Pancreas (tissue), 10 donors: Measurements from ENCODE around the gene CLNK. TPM values are rescaled to one million over a fixed set of nuclear protein-coding genes. Genes with fewer than 3 reads are reported as not detected.
"Not testable (repeated sequence)": the region's sequence is repeated elsewhere in the genome, so short reads cannot be mapped to it uniquely, and the experiment has no call there.

ENCODE experiments used
- ATAC-seq, 4 donors: fragments of 200-7000 bp; cut with Tn5 transposase; one replicate each; pipeline versions ENCODE4 v1.8.0 to v1.9.1; 2020; ENCODE audit warnings: mild to moderate bottlenecking in 4 of 4, moderate library complexity in 4 of 4
- DNase-seq, 6 donors: peaks; one replicate each; pipeline ENCODE4 v3.0.0-alpha.2; 2020
- FAIRE-seq: peaks from 2 replicates; lab custom pipeline; 2012; peaks lifted over from hg19 to GRCh38; lab: Jason Lieb, UNC
- H3K27ac ChIP-seq, 4 donors: fragments of 200-600 bp; sonication (generic); 1 replicate in 3 of 4; 2 replicates in 1 of 4; pipeline versions ENCODE4 v1.5.0 to v1.8.0; 2020
- H3K27me3 ChIP-seq, 4 donors: fragments of 200-600 bp; one replicate each; pipeline ENCODE4 v1.8.0; 2021
- H3K36me3 ChIP-seq, 3 donors: fragments of 200-600 bp; sonication (generic) in 1 of 3; one replicate each; pipeline versions ENCODE4 v1.5.0 to v1.8.0; 2020 to 2021
- H3K4me1 ChIP-seq, 3 donors: fragments of 200-600 bp; one replicate each; pipeline ENCODE4 v1.8.0; 2021
- H3K4me3 ChIP-seq, 4 donors: fragments of 200-600 bp; sonication (generic) in 2 of 4; one replicate each; pipeline versions ENCODE4 v1.5.0 to v1.8.0; 2020 to 2021
- H3K9me3 ChIP-seq, 4 donors: fragments of 200-600 bp; one replicate each; pipeline ENCODE4 v1.8.0; 2021
- WGBS, 2 donors: extraction: QIAGEN DNeasy Blood & Tissue Kit; methylation state at CpG; one replicate each; pipeline ENCODE4 v1.1.7; 2013; 5-methylcytosine and 5-hydroxymethylcytosine counted together
- intact Hi-C, 3 donors: fragments of 100-400 bp; cut with DNase I; formaldehyde crosslinking; loops; one replicate each; pipeline versions ENCODE4 v1.11.1 to v1.14.2; 2022
- polyA plus RNA-seq, 2 donors: library from polyadenylated mRNA; stranded (reverse); fragments of 200-250 nt; gene quantifications; one replicate each; pipeline ENCODE4 v1.2.3, GENCODE V29; 2013
- total RNA-seq, 6 donors: library from RNA; stranded (reverse); fragmentation: NEBNext Ultra II Directional in 4 of 6; extraction: Animal tissue kit (Norgen Biotek cat#: 25700) in 4 of 6; gene quantifications; one replicate each; pipeline versions ENCODE4 v1.2.1 to v1.2.4, GENCODE V29; 2021 to 2023
- TF ChIP-seq, protein P1 (sequence below), 4 donors: fragments of 200-600 bp; sonication (generic) in 3 of 4; IDR thresholded peaks; one replicate each; pipeline versions ENCODE4 v1.5.0 to v1.8.0; 2021; ENCODE audit warnings: antibody characterized with exemption in 4 of 4
- donor health status: healthy with polysubstance abuse.
- donor health status: DM: no; HTN: no; CAD: no; lungs with moderate emphysema.
- donor health status: DM: no; HTN: no; CAD: no.
- donor health status: control.
- donor health status: control.
- donor health status: Bipolar disorder and iron deficiency.
- donor health status: DM: yes; HTN: yes; CAD: no.
- donor health status: DM: no; HTN: no; CAD: no.
- donor health status: DM: no; HTN: no; CAD: no.
- donor health status: DM: yes; HTN: yes; CAD: no.

The CLNK gene
- total and polyA plus RNA-seq, 8 donors = 0.02 to 0.19 (median 0.09) TPM; not detected in 2

DNA sequence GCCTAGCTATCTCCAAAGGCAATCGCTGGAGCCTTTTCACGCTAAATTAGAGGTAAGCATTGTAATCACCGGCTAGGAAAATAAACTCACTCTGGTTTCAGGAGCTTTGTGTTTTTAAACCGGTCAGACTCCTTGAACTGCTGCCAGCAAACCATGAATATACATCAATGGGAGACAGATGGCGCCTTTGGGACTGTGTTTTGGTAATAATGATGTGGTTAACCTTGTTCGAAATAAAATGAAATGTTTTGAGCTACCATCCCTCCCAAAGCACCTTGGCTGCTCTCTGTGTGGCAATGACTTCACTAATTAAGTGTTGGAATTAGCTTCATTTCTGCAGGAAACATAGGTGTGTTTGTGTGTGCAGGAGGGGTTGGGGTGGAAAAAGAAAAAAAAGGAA lies 65.3 kb downstream of the CLNK start:
- no peak for FAIRE-seq
- 12 to 15% methylated on average over 6 of the region's 6 CpGs for WGBS, 2 donors
- ATAC-seq = peak in 3 of 4 donors; percentile 24 to 41 (median 34)
- no peak overlapping the region for H3K4me3 ChIP-seq
- H3K4me1 ChIP-seq = no peaks in the 10 kb centered on the region
- no peak overlapping the region for H3K27ac ChIP-seq
- no peaks in the 10 kb centered on the region for H3K36me3 ChIP-seq
- no peaks in the 10 kb centered on the region for H3K27me3 ChIP-seq
- peak in 1 of 6 donors; percentile 21 for DNase-seq
- no peaks in the 10 kb centered on the region for H3K9me3 ChIP-seq
- intact Hi-C loops = no loop called here
- TF ChIP-seq, protein P1, sequence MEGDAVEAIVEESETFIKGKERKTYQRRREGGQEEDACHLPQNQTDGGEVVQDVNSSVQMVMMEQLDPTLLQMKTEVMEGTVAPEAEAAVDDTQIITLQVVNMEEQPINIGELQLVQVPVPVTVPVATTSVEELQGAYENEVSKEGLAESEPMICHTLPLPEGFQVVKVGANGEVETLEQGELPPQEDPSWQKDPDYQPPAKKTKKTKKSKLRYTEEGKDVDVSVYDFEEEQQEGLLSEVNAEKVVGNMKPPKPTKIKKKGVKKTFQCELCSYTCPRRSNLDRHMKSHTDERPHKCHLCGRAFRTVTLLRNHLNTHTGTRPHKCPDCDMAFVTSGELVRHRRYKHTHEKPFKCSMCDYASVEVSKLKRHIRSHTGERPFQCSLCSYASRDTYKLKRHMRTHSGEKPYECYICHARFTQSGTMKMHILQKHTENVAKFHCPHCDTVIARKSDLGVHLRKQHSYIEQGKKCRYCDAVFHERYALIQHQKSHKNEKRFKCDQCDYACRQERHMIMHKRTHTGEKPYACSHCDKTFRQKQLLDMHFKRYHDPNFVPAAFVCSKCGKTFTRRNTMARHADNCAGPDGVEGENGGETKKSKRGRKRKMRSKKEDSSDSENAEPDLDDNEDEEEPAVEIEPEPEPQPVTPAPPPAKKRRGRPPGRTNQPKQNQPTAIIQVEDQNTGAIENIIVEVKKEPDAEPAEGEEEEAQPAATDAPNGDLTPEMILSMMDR (IDR thresholded peaks at IDR 0.05) = no peak

- H3K27me3 ChIP-seq, H3K36me3 ChIP-seq, ATAC-seq, H3K27ac ChIP-seq, intact Hi-C loops, H3K4me3 ChIP-seq, H3K9me3 ChIP-seq, DNase-seq, FAIRE-seq, H3K4me1 ChIP-seq: not testable (repeated sequence)
- 73 to 82% methylated on average over 8 of the region's 8 CpGs for WGBS, 2 donors
These were observed 69.6 kb downstream of the CLNK start for GRCh38 chr4:10614926-10615325.

DNA sequence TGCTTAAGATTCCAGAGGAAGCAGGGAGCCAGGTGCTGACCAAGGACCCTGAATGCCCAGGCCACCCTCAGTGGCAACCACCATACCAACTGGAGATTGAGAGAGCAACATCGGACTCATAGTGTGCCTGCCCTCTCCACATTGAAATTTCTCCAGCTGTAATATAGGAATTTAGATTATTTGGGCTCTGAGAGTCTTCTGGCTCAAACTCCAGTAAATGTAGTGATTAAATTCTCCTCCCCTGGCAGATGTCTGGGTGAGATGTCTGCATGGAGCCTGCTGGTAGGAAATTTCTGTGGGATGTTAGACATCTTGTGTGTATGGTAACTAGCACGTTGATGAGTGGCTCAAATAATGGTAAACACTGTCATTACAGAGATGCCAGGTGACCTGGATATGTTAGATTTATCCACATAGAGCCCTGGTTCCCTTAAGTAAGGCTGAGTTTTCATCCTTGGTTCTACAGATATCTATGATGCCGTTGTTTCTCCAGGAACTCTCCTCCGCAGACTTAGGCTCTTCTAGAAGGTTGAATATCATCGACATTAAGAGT lies 70.6 kb downstream of the CLNK start:
- H3K4me3 ChIP-seq = no peak overlapping the region
- ATAC-seq (no peak), FAIRE-seq (no peak), DNase-seq (no peak)
- H3K27me3 ChIP-seq = no peaks in the 10 kb centered on the region
- WGBS, 2 donors = 58 to 64% methylated on average over 5 of the region's 5 CpGs
- no peaks in the 10 kb centered on the region for H3K9me3 ChIP-seq
- no peak overlapping the region for H3K27ac ChIP-seq
- H3K36me3 ChIP-seq = no peaks in the 10 kb centered on the region
- TF ChIP-seq, protein P1 (IDR thresholded peaks at IDR 0.05) = no peak
- intact Hi-C loops = no loop called here
- H3K4me1 ChIP-seq = no peaks in the 10 kb centered on the region

- 67 to 82% methylated on average over 2 of the region's 2 CpGs for WGBS, 2 donors
- intact Hi-C loops = no loop called here
- Histone ChIP-seq H3K9me3 (no peaks in the 10 kb centered on the region), H3K27me3 (no peaks in the 10 kb centered on the region), H3K4me3 (no peak overlapping the region), H3K4me1 (no peaks in the 10 kb centered on the region), H3K27ac (no peak overlapping the region), H3K36me3 (no peaks in the 10 kb centered on the region)
- DNase-seq = no peak
- no peak for FAIRE-seq
- ATAC-seq = no peak
- TF ChIP-seq, protein P1 (IDR thresholded peaks at IDR 0.05) = no peak
These were observed 72.1 kb downstream of the CLNK start for GRCh38 chr4:10612476-10612875.

DNA sequence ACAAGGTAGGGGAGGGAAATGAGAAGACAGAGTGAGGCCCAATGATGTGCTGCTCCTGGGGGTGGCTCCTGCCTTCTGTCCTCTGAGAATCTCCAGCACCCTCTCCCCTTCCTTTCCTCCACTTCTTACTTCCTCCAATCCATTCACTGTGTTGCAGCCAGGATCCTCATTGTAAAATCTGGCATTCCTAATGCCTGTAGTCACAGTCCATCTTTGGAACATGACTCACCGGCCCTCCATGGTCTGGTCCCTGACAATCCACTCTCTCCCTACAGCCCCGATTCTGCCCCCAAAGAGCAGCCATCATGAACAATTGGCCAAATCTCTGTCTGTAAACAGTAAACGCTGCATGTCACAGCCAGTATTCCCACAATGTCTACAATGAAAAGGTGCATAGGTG lies 72.9 kb downstream of the CLNK start:
- TF ChIP-seq, protein P1 (IDR thresholded peaks at IDR 0.05) = no peak
- no peak for DNase-seq
- intact Hi-C loops = no loop called here

More for the DNA sequence above, 72.9 kb downstream of the CLNK start:
- H3K36me3 ChIP-seq = no peaks in the 10 kb centered on the region
- FAIRE-seq (no peak), ATAC-seq (peak in 1 of 4 donors; percentile 61)
- 40 to 64% methylated on average over 3 of the region's 3 CpGs for WGBS, 2 donors
- H3K4me3 ChIP-seq = no peak overlapping the region
- H3K4me1 ChIP-seq = no peaks in the 10 kb centered on the region
- H3K9me3 ChIP-seq = no peaks in the 10 kb centered on the region
- H3K27ac ChIP-seq = no peak overlapping the region
- no peaks in the 10 kb centered on the region for H3K27me3 ChIP-seq
